GM23338 (cell line): ENCODE results near the gene ASTL.

Source experiments
- CTCF ChIP-seq, 2 experiments: fragments of 200-600 bp in 1 of 2; sonication (generic) in 1 of 2; conservative IDR thresholded peaks; 2 replicates each; pipeline versions ENCODE4 v1.5.1 to v1.6.1; 2016 to 2017; ENCODE audit warnings: antibody characterized with exemption in 2 of 2, low read depth in 2 of 2, mild to moderate bottlenecking in 2 of 2, moderate library complexity in 1 of 2
- EZH2 ChIP-seq: fragments of 200-600 bp; sonication (generic); IDR thresholded peaks from one replicate; pipeline ENCODE4 v1.8.0; 2017; ENCODE audit warnings: antibody characterized with exemption, mild to moderate bottlenecking, low read depth; ENCODE audit not compliant: unreplicated experiment
- EZH2phosphoT487 ChIP-seq: fragments of 200-600 bp; sonication (generic); IDR thresholded peaks from one replicate; pipeline ENCODE4 v1.8.1; 2018; ENCODE audit warnings: antibody characterized with exemption; ENCODE audit not compliant: unreplicated experiment
- POLR2AphosphoS5 ChIP-seq: IDR thresholded peaks from 2 replicates; pipeline ENCODE4 v1.6.1; 2016; ENCODE audit warnings: antibody characterized with exemption, low read depth
- TF ChIP-seq, protein P1 (sequence below): IDR thresholded peaks from 2 replicates; pipeline ENCODE4 v1.6.1; 2016; ENCODE audit warnings: antibody characterized with exemption

DNA sequence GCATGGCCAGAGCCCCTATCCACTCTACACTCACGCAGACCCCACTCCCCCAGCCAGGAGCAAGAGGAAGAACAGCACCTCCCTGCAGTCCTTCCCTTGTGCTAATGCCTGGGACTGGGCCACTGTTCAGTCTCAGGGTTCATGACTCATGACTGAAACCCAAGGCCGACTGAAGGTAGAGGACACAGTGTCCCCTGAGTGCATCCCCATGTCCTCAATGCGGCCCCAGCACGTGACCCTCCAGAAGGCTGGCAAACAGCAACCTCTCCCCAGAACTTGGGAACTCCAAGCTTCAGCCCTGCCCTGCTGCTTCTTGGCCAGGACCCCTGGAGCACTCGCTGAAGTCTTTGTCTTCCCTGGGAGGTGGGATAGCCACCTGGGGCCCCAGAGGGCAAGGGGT is 15.9 kb downstream of the ASTL start:
- TF ChIP-seq CTCF (conservative IDR thresholded peaks at IDR 0.05; ENCODE audit: low read depth in 2 of 2) (no peak), POLR2AphosphoS5 (no peak), EZH2 (no peak), EZH2phosphoT487 (no peak)
- TF ChIP-seq, protein P1, sequence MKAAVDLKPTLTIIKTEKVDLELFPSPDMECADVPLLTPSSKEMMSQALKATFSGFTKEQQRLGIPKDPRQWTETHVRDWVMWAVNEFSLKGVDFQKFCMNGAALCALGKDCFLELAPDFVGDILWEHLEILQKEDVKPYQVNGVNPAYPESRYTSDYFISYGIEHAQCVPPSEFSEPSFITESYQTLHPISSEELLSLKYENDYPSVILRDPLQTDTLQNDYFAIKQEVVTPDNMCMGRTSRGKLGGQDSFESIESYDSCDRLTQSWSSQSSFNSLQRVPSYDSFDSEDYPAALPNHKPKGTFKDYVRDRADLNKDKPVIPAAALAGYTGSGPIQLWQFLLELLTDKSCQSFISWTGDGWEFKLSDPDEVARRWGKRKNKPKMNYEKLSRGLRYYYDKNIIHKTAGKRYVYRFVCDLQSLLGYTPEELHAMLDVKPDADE, result no peak
